HepG2 (cell line): ENCODE measurements around the gene ZNRF3. TPM values are rescaled to one million over a fixed set of nuclear protein-coding genes. Genes with fewer than 3 reads are reported as not detected.

Experiments
- ARID5B ChIP-seq: IDR thresholded peaks from 2 replicates; pipeline ENCODE4 v1.4.0; 2020; ENCODE audit warnings: mild to moderate bottlenecking, missing genetic modification reagents
- ATF1 ChIP-seq: IDR thresholded peaks from 2 replicates; pipeline ENCODE4 v1.6.1; 2016; ENCODE audit warnings: mild to moderate bottlenecking, control low read depth
- BHLHE40 ChIP-seq: IDR thresholded peaks from 2 replicates; pipeline ENCODE4 v1.6.1; 2011; ENCODE audit warnings: low read length, improper control_type of control experiment
- CHCHD3 ChIP-seq: sonication (generic); formaldehyde crosslinking; IDR thresholded peaks from 2 replicates; pipeline ENCODE4 v1.8.0; 2022; ENCODE audit warnings: mild to moderate bottlenecking, missing genetic modification reagents, moderate library complexity
- CREB1 ChIP-seq, 2 experiments: fragments of 450-650 bp in 1 of 2; IDR thresholded peaks; 2 replicates each; pipeline ENCODE4 v1.6.1; 2016 to 2017; ENCODE audit warnings: control low read depth in 1 of 2, mild to moderate bottlenecking in 1 of 2, missing compliant biosample characterization in 1 of 2, missing genetic modification characterization in 1 of 2
- GATA4 ChIP-seq: sonication (generic); IDR thresholded peaks from 2 replicates; pipeline ENCODE4 v1.6.1; 2016; ENCODE audit warnings: antibody characterized with exemption, low read depth, borderline replicate concordance
- HOXD1 ChIP-seq: sonication (generic); formaldehyde crosslinking; IDR thresholded peaks from 2 replicates; pipeline ENCODE4 v1.5.0; 2020; ENCODE audit warnings: missing genetic modification reagents
- IRF2 ChIP-seq: IDR thresholded peaks from 2 replicates; pipeline ENCODE4 v1.6.1; 2018; ENCODE audit warnings: missing genetic modification reagents, missing compliant biosample characterization
- RAD21 ChIP-seq: fragments of 450-650 bp; formaldehyde crosslinking; IDR thresholded peaks from 2 replicates; pipeline ENCODE4 v1.5.0; 2020; ENCODE audit warnings: mild to moderate bottlenecking
- RXRA ChIP-seq: sonication (generic); formaldehyde crosslinking; IDR thresholded peaks from 2 replicates; pipeline ENCODE4 v1.5.1; 2020; ENCODE audit warnings: missing genetic modification reagents
- RXRB ChIP-seq: IDR thresholded peaks from 2 replicates; pipeline ENCODE4 v1.6.1; 2016; ENCODE audit warnings: borderline replicate concordance, missing genetic modification reagents, missing compliant biosample characterization
- SALL2 ChIP-seq: sonication (generic); formaldehyde crosslinking; IDR thresholded peaks from 2 replicates; pipeline ENCODE4 v1.8.1; 2023; ENCODE audit warnings: mild to moderate bottlenecking, missing genetic modification reagents, inconsistent platforms
- SMAD3 ChIP-seq: sonication (generic); formaldehyde crosslinking; IDR thresholded peaks from 2 replicates; pipeline ENCODE4 v1.4.0; 2020; ENCODE audit warnings: missing genetic modification reagents
- TBX3 ChIP-seq: fragments of 450-650 bp; IDR thresholded peaks from 2 replicates; pipeline ENCODE4 v1.6.1; 2017; ENCODE audit warnings: antibody characterized with exemption, mild to moderate bottlenecking, inconsistent platforms, borderline replicate concordance
- TFE3 ChIP-seq: IDR thresholded peaks from 2 replicates; pipeline ENCODE4 v1.6.1; 2016
- THAP11 ChIP-seq: IDR thresholded peaks from 2 replicates; pipeline ENCODE4 v1.6.1; 2016; ENCODE audit warnings: missing biosample characterization, missing genetic modification reagents
- ZEB1 ChIP-seq: IDR thresholded peaks from 2 replicates; pipeline ENCODE4 v1.6.1; 2012; ENCODE audit warnings: mild to moderate bottlenecking, low read depth, inconsistent platforms; ENCODE audit not compliant: insufficient replicate concordance
- ZFP36L1 ChIP-seq: sonication (generic); formaldehyde crosslinking; IDR thresholded peaks from 2 replicates; pipeline ENCODE4 v1.8.0; 2022; ENCODE audit warnings: mild to moderate bottlenecking, missing genetic modification reagents, moderate library complexity
- ZFY ChIP-seq: sonication (generic); formaldehyde crosslinking; IDR thresholded peaks from 2 replicates; pipeline ENCODE4 v1.4.0; 2020; ENCODE audit warnings: missing genetic modification reagents
- ZNF335 ChIP-seq: sonication (generic); formaldehyde crosslinking; IDR thresholded peaks from 2 replicates; pipeline ENCODE4 v1.4.0; 2020; ENCODE audit warnings: missing genetic modification reagents
- ZNF430 ChIP-seq: sonication (generic); formaldehyde crosslinking; IDR thresholded peaks from 2 replicates; pipeline ENCODE4 v1.9.0; 2021; ENCODE audit warnings: mild to moderate bottlenecking, missing genetic modification reagents
- ZNF512 ChIP-seq: sonication (generic); formaldehyde crosslinking; IDR thresholded peaks from 2 replicates; pipeline ENCODE4 v1.4.0; 2020; ENCODE audit warnings: mild to moderate bottlenecking, missing genetic modification reagents
- ZNF746 ChIP-seq: sonication (generic); formaldehyde crosslinking; IDR thresholded peaks from 2 replicates; pipeline ENCODE4 v1.8.0; 2022; ENCODE audit warnings: mild to moderate bottlenecking, missing genetic modification reagents
- polyA plus RNA-seq, 8 experiments: library from polyadenylated mRNA; depleted of rRNA in 3 of 8; stranded (reverse) in 7 of 8; unstranded in 1 of 8; fragments of >200 nt; fragmentation: Illumina TruSeq in 4 of 8; extraction: Trizol in 4 of 8; gene quantifications; 2 replicates each; pipeline versions ENCODE4 v1.2.1 to v1.2.3, GENCODE V29; 2011 to 2016; ENCODE audit warnings: low read depth in 4 of 8, missing spikeins in 1 of 8, mixed read lengths in 1 of 8; ENCODE audit not compliant: insufficient read depth in 1 of 8
- total RNA-seq, 5 experiments: library from RNA; depleted of rRNA; stranded (reverse); fragments of >200 nt; fragmentation: Illumina TruSeq; extraction: Trizol; gene quantifications; 2 replicates each; pipeline ENCODE4 v1.2.3, GENCODE V29; 2016; ENCODE audit warnings: low read depth in 1 of 5

ZNRF3 gene
- total and polyA plus RNA-seq, 2 of the 13 experiments (the other 11 are each of a cell fraction or from before 2014, with no cell fraction given): 20.3 to 36.7 TPM

GRCh38 chr22:29096736-29097669 lies 213.6 kb downstream of the ZNRF3 start (continued):
- TF ChIP-seq TFE3 (CRISPR knock-in tag) (peak; percentile 56), HOXD1 (CRISPR knock-in tag) (peak; percentile 82), ZFP36L1 (CRISPR knock-in tag) (peak; percentile 41; the same call in 1 of the 2 replicates), ATF1 (CRISPR knock-in tag) (peak; percentile 29; the same call in 1 of the 2 replicates), RXRB (CRISPR knock-in tag) (peak; percentile 70), ZNF430 (peak; percentile 23; the same call in 1 of the 2 replicates), RXRA (CRISPR knock-in tag) (peak; percentile 22; the same call in 1 of the 2 replicates), ZNF512 (CRISPR knock-in tag) (no peak), IRF2 (peak; percentile 63; the same call in 1 of the 2 replicates), ZEB1 (peak; percentile 38), THAP11 (CRISPR knock-in tag) (peak; percentile 35; the same call in 1 of the 2 replicates), ZFY (peak; percentile 30; the same call in 1 of the 2 replicates), SMAD3 (CRISPR knock-in tag) (peak; percentile 78), BHLHE40 (peak; percentile 24; the same call in 1 of the 2 replicates), CREB1 (IDR thresholded peaks at IDR 0.05) (no peak), CREB1 (CRISPR knock-in tag; IDR thresholded peaks at IDR 0.05) (peak; percentile 54; the same call in 1 of the 2 replicates), ZNF335 (CRISPR knock-in tag) (no peak), ARID5B (peak; percentile 96), TBX3 (peak; percentile 61; the same call in 1 of the 2 replicates), RAD21 (CRISPR knock-in tag) (no peak), CHCHD3 (CRISPR knock-in tag) (no peak), GATA4 (peak; percentile 30; the same call in 1 of the 2 replicates), ZNF746 (CRISPR knock-in tag) (0 out of 2 replicates have a peak, but pooled peaks have one; percentile 28), SALL2 (no peak)
